Activated CD4-positive, alpha-beta T cell treated with anti-CD3 and anti-CD28 coated beads for 36 hours (primary cell): Measurements from ENCODE around the gene ASB15. TPM values are rescaled to one million over a fixed set of nuclear protein-coding genes. Genes with fewer than 3 reads are reported as not detected.
A peak's percentile ranks its signal among the peaks of the same experiment; 100 is the strongest.
"Not testable (repeated sequence)": the region's sequence is repeated elsewhere in the genome, so short reads cannot be mapped to it uniquely, and the experiment has no call there.

Experiments used
- ATAC-seq: fragments of 200-7000 bp; cut with Tn5 transposase; one replicate; pipeline ENCODE4 v1.10.0; 2021; ENCODE audit warnings: mild to moderate bottlenecking, moderate library complexity
- CTCF ChIA-PET: fragments of 350-600 bp; sonication (Branson Sonifier 250); formaldehyde crosslinking; loops from one replicate; lab custom pipeline; 2021; ENCODE audit warnings: antibody characterized with exemption; lab: Charles Lee
- POLR2A ChIA-PET: fragments of 350-600 bp; sonication (Branson Sonifier 250); formaldehyde crosslinking; loops from one replicate; lab custom pipeline; 2021; ENCODE audit warnings: antibody characterized with exemption, inconsistent platforms; lab: Charles Lee
- DNase-seq: peaks from one replicate; pipeline ENCODE4 v3.0.0-alpha.2; 2020
- H3K27ac Mint-ChIP-seq: one replicate; pipeline ENCODE4 v1.8.0; 2021; ENCODE audit warnings: mixed read lengths
- H3K27me3 Mint-ChIP-seq: one replicate; pipeline ENCODE4 v1.8.0; 2021; ENCODE audit warnings: mixed read lengths
- H3K36me3 Mint-ChIP-seq: one replicate; pipeline ENCODE4 v1.8.0; 2021; ENCODE audit warnings: low read depth, mixed read lengths
- H3K4me1 Mint-ChIP-seq: one replicate; pipeline ENCODE4 v1.8.0; 2021; ENCODE audit warnings: mixed read lengths
- H3K4me3 Mint-ChIP-seq: one replicate; pipeline ENCODE4 v1.8.0; 2021; ENCODE audit warnings: mild to moderate bottlenecking, moderate library complexity, mixed read lengths
- H3K9me3 Mint-ChIP-seq: one replicate; pipeline ENCODE4 v1.8.0; 2021; ENCODE audit warnings: low read depth, mixed read lengths
- intact Hi-C, 2 experiments: fragments of 100-400 bp; cut with DNase I in 1 of 2; cut with micrococcal nuclease in 1 of 2; formaldehyde crosslinking; loops; one replicate each; pipeline versions ENCODE4 v1.14.2 to v1.15.1; 2022 to 2024; cut with DNase I, micrococcal nuclease
- total RNA-seq, 2 experiments: library from RNA; stranded (reverse); gene quantifications; one replicate each; pipeline ENCODE4 v1.2.3, GENCODE V29; 2021

ASB15 gene
- total RNA-seq, 2 experiments from 2014 or later = not detected

DNA sequence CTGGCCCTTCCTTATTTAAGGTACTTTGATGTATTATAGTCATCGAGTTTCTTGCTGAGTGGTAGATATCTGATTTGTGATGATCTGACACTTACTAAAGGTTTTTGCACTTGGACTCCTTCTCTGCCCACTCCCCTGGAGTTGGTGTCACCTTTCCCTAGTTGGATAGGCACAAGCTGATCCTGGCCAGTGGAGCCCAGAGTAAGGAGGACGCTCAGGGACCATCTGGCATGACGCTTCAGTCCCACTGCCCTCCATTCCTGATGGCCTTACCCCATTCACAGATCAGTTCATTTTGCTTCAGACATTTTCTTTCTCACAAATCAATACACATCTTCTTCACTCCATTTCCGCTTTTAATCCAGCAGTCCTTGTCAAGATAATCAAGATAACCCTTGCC lies 20.1 kb downstream of the ASB15 start:
- Mint-ChIP-seq H3K36me3 (no peaks in the 10 kb centered on the region), H3K27me3 (no peaks in the 10 kb centered on the region), H3K9me3 (no peaks in the 10 kb centered on the region), H3K27ac (no peak overlapping the region), H3K4me1 (no peaks in the 10 kb centered on the region), H3K4me3 (no peak overlapping the region)
- intact Hi-C loops = loop anchor here in 1 of 2 experiments (10.0 kb wide), 1 partner anchor 127 kb away; no protein-coding TSS in a partner anchor
- CTCF ChIA-PET = interaction anchor here (1.2 kb wide), 1 partner anchor 14 kb away, joined by 3 read pairs; no protein-coding TSS in a partner anchor
- DNase-seq = no peak
- POLR2A ChIA-PET = no interaction called here
- ATAC-seq = no peak

DNA sequence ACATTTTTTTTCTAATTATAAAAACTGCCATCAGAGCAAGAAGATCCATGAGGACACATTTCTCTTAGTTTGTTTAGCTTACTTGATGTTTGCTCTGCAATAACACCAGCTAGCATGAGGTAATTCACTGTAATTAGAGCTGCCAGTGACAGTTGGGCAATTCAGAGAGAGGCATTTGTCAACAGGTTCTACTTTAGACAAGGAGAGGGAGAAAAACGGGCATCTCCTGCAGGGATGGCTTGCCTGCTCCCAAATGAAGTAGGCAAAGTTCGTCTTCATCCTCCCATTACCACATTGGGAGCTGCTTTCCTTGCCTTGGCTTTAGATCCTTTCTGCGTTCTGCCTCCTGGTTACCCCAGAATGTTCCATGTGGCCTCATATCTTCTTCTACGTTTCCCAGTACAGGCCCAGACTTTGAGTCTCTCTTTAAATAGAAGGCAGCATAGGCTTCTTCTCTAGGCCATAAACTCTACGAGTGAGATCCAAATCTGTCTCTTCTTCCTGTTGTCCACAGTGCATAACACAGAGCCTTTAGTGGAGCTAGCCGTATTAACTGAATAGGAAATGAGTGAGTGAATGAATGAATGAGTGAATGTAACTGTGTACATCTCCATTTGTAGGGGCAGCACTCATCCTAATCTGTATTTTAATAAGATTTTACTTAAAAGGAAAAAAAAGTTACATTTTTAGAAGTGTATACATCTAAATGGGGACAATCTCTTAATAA lies 21.2 kb downstream of the ASB15 start:
- Mint-ChIP-seq H3K4me1 (no peaks in the 10 kb centered on the region), H3K27ac (no peak overlapping the region), H3K36me3 (no peaks in the 10 kb centered on the region), H3K9me3 (no peaks in the 10 kb centered on the region), H3K4me3 (no peak overlapping the region), H3K27me3 (no peaks in the 10 kb centered on the region)
- ATAC-seq = no peak
- CTCF ChIA-PET = interaction anchor here (0.7 to 1.4 kb wide), 3 partner anchors 13 to 304 kb away, joined by 3 to 7 read pairs (median 3); no protein-coding TSS in a partner anchor
- DNase-seq = no peak
- intact Hi-C loops = loop anchor here in 1 of 2 experiments (10.0 kb wide), 1 partner anchor 128 kb away; no protein-coding TSS in a partner anchor
- POLR2A ChIA-PET = no interaction called here

DNA sequence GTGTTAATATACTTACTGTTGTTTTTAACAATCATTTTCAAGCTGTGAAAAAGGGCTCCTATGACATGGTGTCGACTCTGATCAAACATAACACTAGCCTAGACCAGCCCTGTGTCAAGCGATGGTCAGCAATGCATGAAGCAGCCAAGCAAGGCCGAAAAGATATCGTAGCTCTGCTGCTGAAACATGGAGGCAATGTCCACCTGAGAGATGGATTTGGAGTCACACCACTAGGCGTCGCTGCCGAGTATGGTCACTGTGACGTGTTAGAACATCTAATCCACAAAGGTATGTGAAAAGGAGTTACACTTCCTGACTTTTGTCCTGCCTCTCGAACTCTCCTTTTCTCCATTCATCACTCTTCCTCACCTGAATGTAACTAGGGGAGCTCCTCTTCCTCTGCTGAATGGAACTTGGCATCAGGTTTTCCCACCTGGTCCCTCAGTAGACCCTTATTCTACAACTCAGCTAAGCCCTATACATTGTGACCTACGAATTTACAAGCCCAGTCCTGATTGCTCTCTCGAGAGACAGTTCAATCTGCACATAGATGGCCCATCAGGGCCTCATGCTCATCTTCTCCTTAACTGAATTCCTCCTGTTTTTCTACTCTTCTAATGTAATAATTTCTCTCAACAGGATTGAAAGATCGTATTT lies 23.0 kb downstream of the ASB15 start:
- DNase-seq (peak; percentile 85), ATAC-seq (peak; percentile 65)
- intact Hi-C loops = loop anchor here in 1 of 2 experiments (10.0 kb wide), 1 partner anchor 130 kb away; no protein-coding TSS in a partner anchor

DNA sequence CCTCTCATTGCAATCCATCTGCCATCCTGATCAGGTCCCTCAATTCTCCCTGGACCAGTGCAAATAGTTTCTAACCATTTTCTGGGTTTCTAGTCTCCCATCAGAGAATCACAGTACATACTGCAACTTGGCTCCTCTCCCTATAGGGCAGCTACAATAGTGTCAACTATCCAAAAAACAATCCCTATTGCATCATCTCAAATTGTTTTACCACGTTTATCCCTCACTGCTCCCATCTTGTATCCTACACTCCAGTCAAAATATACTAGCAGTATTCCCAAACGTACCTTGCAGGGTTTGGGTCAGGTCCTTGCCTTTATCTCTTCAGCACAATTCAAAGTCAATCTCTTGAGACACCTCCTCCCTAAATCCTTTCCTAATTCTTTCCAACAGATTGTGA lies 23.6 kb downstream of the ASB15 start:
- no peaks in the 10 kb centered on the region for H3K4me1 Mint-ChIP-seq
- intact Hi-C loops = loop anchor here in 1 of 2 experiments (10.0 kb wide), 1 partner anchor 130 kb away; no protein-coding TSS in a partner anchor
- no peaks in the 10 kb centered on the region for H3K9me3 Mint-ChIP-seq
- peaks cover 5% of the 10 kb centered on the region for H3K27me3 Mint-ChIP-seq
- DNase-seq (no peak), ATAC-seq (no peak)
- CTCF ChIA-PET = interaction anchor here (0.8 to 2.6 kb wide), 11 partner anchors 11 to 247 kb away, joined by 3 to 16 read pairs (median 4); no protein-coding TSS in a partner anchor
- no peaks in the 10 kb centered on the region for H3K36me3 Mint-ChIP-seq
- no peak overlapping the region for H3K27ac Mint-ChIP-seq
- POLR2A ChIA-PET = no interaction called here
- no peak overlapping the region for H3K4me3 Mint-ChIP-seq

More for the DNA sequence above, 23.0 kb downstream of the ASB15 start:
- Mint-ChIP-seq H3K4me3 (no peak overlapping the region), H3K27me3 (peaks cover 5% of the 10 kb centered on the region), H3K4me1 (no peaks in the 10 kb centered on the region), H3K27ac (no peak overlapping the region), H3K9me3 (no peaks in the 10 kb centered on the region), H3K36me3 (no peaks in the 10 kb centered on the region)
- POLR2A ChIA-PET = no interaction called here
- CTCF ChIA-PET = interaction anchor here (0.6 to 2.6 kb wide), 21 partner anchors 9 to 1222 kb away, joined by 3 to 16 read pairs (median 4); partner anchors contain the start of gene NDUFA5

DNA sequence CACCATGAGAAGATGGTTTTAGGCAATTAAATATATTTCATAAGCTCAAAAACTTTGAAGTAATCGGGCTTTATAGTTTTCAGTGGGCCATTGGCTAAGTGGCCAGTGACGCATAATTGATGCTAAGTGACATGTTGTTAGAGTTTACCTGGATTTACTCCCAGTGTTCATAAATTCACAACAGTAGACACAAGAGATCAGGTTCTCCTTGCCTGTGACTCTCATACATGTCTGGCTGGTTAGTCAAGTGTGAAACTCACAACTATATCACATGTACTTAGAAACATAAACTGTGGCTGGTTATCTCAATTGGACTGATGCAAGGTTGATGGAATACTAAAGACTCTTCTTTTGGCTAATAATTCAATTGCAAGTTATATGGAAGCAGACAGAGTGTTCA lies 26.2 kb downstream of the ASB15 start:
- no peak for ATAC-seq
- H3K27me3 Mint-ChIP-seq = peaks cover 10% of the 10 kb centered on the region
- intact Hi-C loops = loop anchor here in 1 of 2 experiments (10.0 kb wide), 1 partner anchor 133 kb away; no protein-coding TSS in a partner anchor
- no peak for DNase-seq
- CTCF ChIA-PET = no interaction called here
- no peaks in the 10 kb centered on the region for H3K4me1 Mint-ChIP-seq
- POLR2A ChIA-PET = no interaction called here
- H3K36me3 Mint-ChIP-seq = no peaks in the 10 kb centered on the region
- no peaks in the 10 kb centered on the region for H3K9me3 Mint-ChIP-seq
- no peak overlapping the region for H3K4me3 Mint-ChIP-seq
- no peak overlapping the region for H3K27ac Mint-ChIP-seq

DNA sequence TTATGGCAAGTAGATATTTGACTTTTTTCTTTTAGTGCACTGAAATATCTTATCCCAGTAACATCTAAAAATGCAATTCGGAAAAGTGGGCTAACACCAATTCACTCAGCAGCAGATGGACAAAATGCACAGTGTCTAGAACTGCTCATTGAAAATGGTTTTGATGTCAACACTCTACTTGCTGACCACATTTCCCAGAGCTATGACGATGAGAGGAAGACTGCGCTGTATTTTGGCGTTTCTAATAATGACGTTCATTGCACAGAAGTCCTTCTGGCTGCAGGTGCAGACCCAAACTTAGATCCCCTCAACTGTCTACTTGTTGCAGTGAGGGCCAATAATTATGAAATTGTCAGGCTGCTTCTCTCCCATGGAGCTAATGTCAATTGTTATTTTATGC lies 27.2 kb downstream of the ASB15 start:
- H3K27ac Mint-ChIP-seq = no peak overlapping the region
- DNase-seq (no peak), ATAC-seq (no peak)
- ChIA-PET POLR2A (no interaction called here), CTCF (no interaction called here)
- no peaks in the 10 kb centered on the region for H3K4me1 Mint-ChIP-seq
- intact Hi-C loops = loop anchor here in 1 of 2 experiments (10.0 kb wide), 1 partner anchor 134 kb away; no protein-coding TSS in a partner anchor
- H3K27me3 Mint-ChIP-seq = peaks cover 12% of the 10 kb centered on the region
- no peak overlapping the region for H3K4me3 Mint-ChIP-seq
- H3K36me3 Mint-ChIP-seq = no peaks in the 10 kb centered on the region
- H3K9me3 Mint-ChIP-seq = no peaks in the 10 kb centered on the region

DNA sequence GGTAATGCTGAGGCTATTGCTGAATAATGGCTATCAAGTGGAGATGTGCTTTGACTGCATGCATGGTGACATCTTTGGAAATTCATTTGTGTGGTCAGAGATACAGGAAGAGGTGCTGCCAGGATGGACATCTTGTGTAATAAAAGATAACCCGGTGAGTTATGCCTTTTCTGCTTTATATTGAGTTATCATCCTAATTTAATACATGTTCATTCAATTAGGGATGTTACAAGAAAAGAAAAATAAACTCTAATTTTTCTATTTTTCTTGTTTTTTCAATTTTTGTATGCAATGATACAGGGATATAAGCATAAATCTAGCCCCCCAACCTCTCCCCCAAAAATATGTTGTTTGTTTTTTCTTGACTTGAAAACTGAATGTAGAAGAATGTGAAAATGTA lies 27.7 kb downstream of the ASB15 start:
- ATAC-seq (no peak), DNase-seq (no peak)
- no peak overlapping the region for H3K4me3 Mint-ChIP-seq
- intact Hi-C loops = loop anchor here in 1 of 2 experiments (10.0 kb wide), 1 partner anchor 134 kb away; no protein-coding TSS in a partner anchor
- no peak overlapping the region for H3K27ac Mint-ChIP-seq
- H3K27me3 Mint-ChIP-seq = peaks cover 12% of the 10 kb centered on the region
- ChIA-PET POLR2A (no interaction called here), CTCF (no interaction called here)
- H3K9me3 Mint-ChIP-seq = no peaks in the 10 kb centered on the region
- no peaks in the 10 kb centered on the region for H3K36me3 Mint-ChIP-seq
- no peaks in the 10 kb centered on the region for H3K4me1 Mint-ChIP-seq

DNA sequence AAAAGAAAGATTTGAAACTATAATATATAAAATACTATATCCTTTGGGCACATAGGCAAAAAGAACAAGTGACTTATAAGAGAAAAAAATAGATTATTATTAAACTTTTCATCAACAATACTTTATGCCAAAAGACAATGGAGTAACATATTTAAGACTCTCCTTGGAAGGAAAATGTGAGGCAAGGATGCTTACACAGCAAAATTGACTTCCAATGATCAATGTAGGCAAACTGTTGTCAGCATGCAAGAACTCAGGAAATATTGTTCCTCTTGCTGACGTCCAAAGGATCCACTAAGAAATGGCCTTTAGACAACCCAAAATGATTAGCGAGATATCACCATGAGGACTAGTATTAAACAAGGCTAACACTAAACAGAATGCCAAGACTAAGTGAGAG lies 31.2 kb downstream of the ASB15 start:
- DNase-seq = no peak
- intact Hi-C loops = no loop called here
- no peaks in the 10 kb centered on the region for H3K9me3 Mint-ChIP-seq
- POLR2A ChIA-PET = no interaction called here
- H3K4me3 Mint-ChIP-seq = no peak overlapping the region
- ATAC-seq = no peak
- no peaks in the 10 kb centered on the region for H3K4me1 Mint-ChIP-seq
- H3K36me3 Mint-ChIP-seq = no peaks in the 10 kb centered on the region
- H3K27ac Mint-ChIP-seq = no peak overlapping the region
- CTCF ChIA-PET = interaction anchor here (0.6 kb wide), 1 partner anchor 289 kb away, joined by 4 read pairs; no protein-coding TSS in a partner anchor
- H3K27me3 Mint-ChIP-seq = peaks cover 19% of the 10 kb centered on the region

DNA sequence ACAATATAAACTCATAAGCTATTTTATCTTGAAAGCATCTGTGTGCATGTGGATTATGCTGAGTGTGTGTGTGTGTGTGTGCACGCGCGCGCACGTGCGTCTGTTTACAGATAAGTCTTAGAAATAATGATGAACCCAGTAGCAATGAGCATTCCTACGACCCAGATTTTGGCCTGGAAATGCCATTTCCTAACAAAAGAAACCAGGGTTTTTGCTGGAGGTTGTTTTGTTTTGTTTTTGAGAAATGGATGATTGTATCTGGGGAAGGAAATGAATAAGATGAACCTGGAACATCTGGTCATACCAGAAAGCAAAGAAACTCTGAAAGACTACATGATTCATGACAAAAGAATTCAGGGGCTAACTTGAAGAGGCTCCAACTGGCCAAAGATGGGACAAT lies 31.9 kb downstream of the ASB15 start:
- no peaks in the 10 kb centered on the region for H3K9me3 Mint-ChIP-seq
- ChIA-PET POLR2A (no interaction called here), CTCF (interaction anchor here (0.6 to 1.2 kb wide), 2 partner anchors 10 to 289 kb away, joined by 4 read pairs; no protein-coding TSS in a partner anchor)
- no peak for ATAC-seq
- intact Hi-C loops = no loop called here
- H3K4me1 Mint-ChIP-seq = no peaks in the 10 kb centered on the region
- peaks cover 22% of the 10 kb centered on the region for H3K27me3 Mint-ChIP-seq
- no peaks in the 10 kb centered on the region for H3K36me3 Mint-ChIP-seq
- H3K4me3 Mint-ChIP-seq = no peak overlapping the region
- no peak for DNase-seq
- H3K27ac Mint-ChIP-seq = no peak overlapping the region

DNA sequence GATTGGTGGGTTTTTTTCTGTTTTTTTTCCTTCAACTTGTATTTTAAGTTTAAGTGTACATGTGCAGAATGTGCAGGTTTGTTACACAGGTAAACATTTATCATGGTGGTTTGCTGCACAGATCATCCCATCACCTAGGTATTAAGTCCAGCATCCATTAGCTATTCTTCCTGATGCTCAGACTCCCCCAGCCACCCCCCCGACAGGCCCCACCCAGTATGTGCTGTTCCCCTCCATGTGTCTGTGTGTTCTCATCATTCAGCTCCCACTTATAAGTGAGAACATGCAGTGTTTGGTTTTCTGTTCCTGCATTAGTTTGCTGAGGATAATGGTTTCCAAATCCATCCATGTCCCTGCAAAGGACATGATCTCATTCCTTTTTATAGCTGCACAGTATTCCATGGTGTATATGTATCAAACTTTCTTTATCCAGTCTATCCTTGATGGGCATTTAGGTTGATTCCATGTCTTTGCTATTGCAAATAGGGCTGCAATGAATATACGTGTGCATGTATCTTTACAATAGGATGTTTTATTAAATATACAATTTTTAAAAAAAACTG lies 32.5 kb downstream of the ASB15 start:
- peaks cover 22% of the 10 kb centered on the region for H3K27me3 Mint-ChIP-seq
- H3K4me1 Mint-ChIP-seq, H3K9me3 Mint-ChIP-seq, DNase-seq, POLR2A ChIA-PET, intact Hi-C loops, H3K27ac Mint-ChIP-seq, H3K4me3 Mint-ChIP-seq, H3K36me3 Mint-ChIP-seq, ATAC-seq: not testable (repeated sequence)
- CTCF ChIA-PET = interaction anchor here (1.2 kb wide), 1 partner anchor 10 kb away, joined by 4 read pairs; no protein-coding TSS in a partner anchor
